Loucy (cell line): ENCODE results near the gene RHBDF2.
A peak's percentile ranks its signal among the peaks of the same experiment; 100 is the strongest.

ENCODE experiments used
- H2AFZ ChIP-seq: fragments of 200-600 bp; sonication (generic); 2 replicates; pipeline ENCODE4 v1.6.0; 2016; ENCODE audit warnings: antibody characterized with exemption, mild to moderate bottlenecking, low read length, moderate library complexity
- H3F3A ChIP-seq: fragments of 200-600 bp; 2 replicates; pipeline ENCODE4 v1.6.0; 2016; ENCODE audit warnings: antibody characterized with exemption, low read depth, mild to moderate bottlenecking
- H3K27me3 ChIP-seq: fragments of 200-600 bp; sonication (generic); 2 replicates; pipeline ENCODE4 v1.6.1; 2014; ENCODE audit warnings: low read length, mild to moderate bottlenecking; ENCODE audit not compliant: insufficient read depth, poor library complexity, severe bottlenecking
- H3K36me3 ChIP-seq: fragments of 200-600 bp; sonication (generic); 2 replicates; pipeline ENCODE4 v1.6.1; 2016; ENCODE audit warnings: low read length; ENCODE audit not compliant: insufficient read depth
- H3K4me1 ChIP-seq: fragments of 200-600 bp; sonication (generic); 2 replicates; pipeline ENCODE4 v1.5.1; 2014; ENCODE audit warnings: low read length, mild to moderate bottlenecking; ENCODE audit not compliant: insufficient read depth, poor library complexity, severe bottlenecking
- H3K4me2 ChIP-seq: fragments of 200-600 bp; sonication (generic); 2 replicates; pipeline ENCODE4 v1.6.0; 2014; ENCODE audit warnings: antibody characterized with exemption, low read length, low read depth, mild to moderate bottlenecking; ENCODE audit not compliant: poor library complexity, severe bottlenecking
- H3K4me3 ChIP-seq: fragments of 200-600 bp; sonication (generic); 2 replicates; pipeline ENCODE4 v1.5.1; 2014; ENCODE audit warnings: low read length, mild to moderate bottlenecking, mixed read lengths; ENCODE audit not compliant: poor library complexity, severe bottlenecking
- H3K79me2 ChIP-seq: fragments of 200-600 bp; sonication (generic); 2 replicates; pipeline ENCODE4 v1.6.1; 2014; ENCODE audit warnings: low read length; ENCODE audit not compliant: insufficient read depth
- H3K9ac ChIP-seq: fragments of 200-600 bp; sonication (generic); 2 replicates; pipeline ENCODE4 v1.6.0; 2014; ENCODE audit warnings: mild to moderate bottlenecking, low read depth, low read length, moderate library complexity; ENCODE audit not compliant: poor library complexity, severe bottlenecking
- H3K9me2 ChIP-seq: fragments of 200-600 bp; sonication (generic); replicated peaks from 2 replicates; pipeline ENCODE4 v1.6.1; 2016; ENCODE audit warnings: low read depth, low read length, mixed read lengths
- H3K9me3 ChIP-seq: fragments of 200-600 bp; sonication (generic); 2 replicates; pipeline ENCODE4 v1.6.1; 2014; ENCODE audit warnings: mild to moderate bottlenecking, antibody characterized with exemption, low read length, low read depth; ENCODE audit not compliant: insufficient read depth
- H4K20me1 ChIP-seq: fragments of 200-600 bp; sonication (generic); 2 replicates; pipeline ENCODE4 v1.6.0; 2014; ENCODE audit warnings: antibody characterized with exemption, low read length, mild to moderate bottlenecking; ENCODE audit not compliant: insufficient read depth, poor library complexity, severe bottlenecking
- EZH2phosphoT487 ChIP-seq: fragments of 200-600 bp; IDR thresholded peaks from 2 replicates; pipeline ENCODE4 v1.6.1; 2018; ENCODE audit warnings: antibody characterized with exemption, mild to moderate bottlenecking, moderate library complexity, borderline replicate concordance
- TF ChIP-seq, protein P1 (sequence below): fragments of 200-600 bp; sonication (generic); conservative IDR thresholded peaks from 2 replicates; pipeline ENCODE4 v1.5.1; 2014; ENCODE audit warnings: mild to moderate bottlenecking, antibody characterized with exemption, low read length

The RHBDF2 gene

GRCh38 chr17:76537288-76537577 is 36.0 kb upstream of the RHBDF2 start:
- no peaks in the 10 kb centered on the region; the same call in 1 of the 2 replicates for H3K79me2 ChIP-seq
- H3F3A ChIP-seq: no peaks in the 10 kb centered on the region
- H3K9me3 ChIP-seq: no peaks in the 10 kb centered on the region
- no peak overlapping the region for H3K4me2 ChIP-seq
- H3K4me1 ChIP-seq: peaks cover 34% of the 10 kb centered on the region
- TF ChIP-seq, protein P1, sequence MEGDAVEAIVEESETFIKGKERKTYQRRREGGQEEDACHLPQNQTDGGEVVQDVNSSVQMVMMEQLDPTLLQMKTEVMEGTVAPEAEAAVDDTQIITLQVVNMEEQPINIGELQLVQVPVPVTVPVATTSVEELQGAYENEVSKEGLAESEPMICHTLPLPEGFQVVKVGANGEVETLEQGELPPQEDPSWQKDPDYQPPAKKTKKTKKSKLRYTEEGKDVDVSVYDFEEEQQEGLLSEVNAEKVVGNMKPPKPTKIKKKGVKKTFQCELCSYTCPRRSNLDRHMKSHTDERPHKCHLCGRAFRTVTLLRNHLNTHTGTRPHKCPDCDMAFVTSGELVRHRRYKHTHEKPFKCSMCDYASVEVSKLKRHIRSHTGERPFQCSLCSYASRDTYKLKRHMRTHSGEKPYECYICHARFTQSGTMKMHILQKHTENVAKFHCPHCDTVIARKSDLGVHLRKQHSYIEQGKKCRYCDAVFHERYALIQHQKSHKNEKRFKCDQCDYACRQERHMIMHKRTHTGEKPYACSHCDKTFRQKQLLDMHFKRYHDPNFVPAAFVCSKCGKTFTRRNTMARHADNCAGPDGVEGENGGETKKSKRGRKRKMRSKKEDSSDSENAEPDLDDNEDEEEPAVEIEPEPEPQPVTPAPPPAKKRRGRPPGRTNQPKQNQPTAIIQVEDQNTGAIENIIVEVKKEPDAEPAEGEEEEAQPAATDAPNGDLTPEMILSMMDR: no peak
- H3K9me2 ChIP-seq: no peaks in the 10 kb centered on the region
- no peaks in the 10 kb centered on the region for H3K27me3 ChIP-seq
- no peak overlapping the region for H3K4me3 ChIP-seq
- no peaks in the 10 kb centered on the region for H4K20me1 ChIP-seq
- no peak overlapping the region for H2AFZ ChIP-seq
- H3K36me3 ChIP-seq: no peaks in the 10 kb centered on the region
- no peak overlapping the region for H3K9ac ChIP-seq

DNA sequence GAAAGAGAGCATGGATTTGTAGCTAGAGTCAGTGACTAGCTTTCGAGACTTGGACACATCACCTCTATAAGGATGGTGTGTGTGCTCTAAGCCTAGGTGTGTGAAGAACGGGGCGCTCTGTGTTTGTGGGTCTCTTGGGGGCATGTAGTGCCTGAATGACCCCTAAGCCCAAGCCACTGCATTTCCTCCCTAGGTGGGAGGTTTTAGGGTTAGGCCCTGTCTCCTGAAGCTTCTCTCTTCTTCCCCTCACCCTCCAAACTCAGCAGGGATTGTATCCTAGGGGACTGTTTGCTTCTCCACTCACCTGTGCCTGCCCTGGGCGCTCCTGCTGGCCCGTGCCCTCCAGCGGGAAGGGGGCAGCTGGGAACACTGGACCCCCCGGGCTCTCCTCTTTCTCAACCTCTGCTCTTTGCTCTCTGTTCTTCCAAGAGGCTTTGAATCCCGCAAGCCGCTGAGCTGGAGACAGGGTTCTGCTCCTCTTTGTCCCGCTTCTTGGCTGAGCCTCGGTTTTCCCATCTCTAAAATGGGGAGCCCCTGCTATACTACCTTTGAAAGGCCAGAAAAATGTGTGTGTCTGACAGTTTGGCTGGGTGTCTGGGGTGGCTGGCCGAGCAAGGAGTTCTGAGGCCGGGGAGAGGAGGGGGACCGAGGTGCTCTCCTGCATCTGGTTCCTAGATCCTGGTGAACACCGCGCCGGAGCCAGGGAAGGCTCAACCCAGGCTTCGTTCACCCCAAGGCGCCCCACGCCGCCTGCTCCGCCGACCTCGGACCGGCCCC is 35.5 kb upstream of the RHBDF2 start:
- no peaks in the 10 kb centered on the region for H3K9me3 ChIP-seq
- H3K79me2 ChIP-seq: peaks cover 3% of the 10 kb centered on the region; the same call in 1 of the 2 replicates
- no peak overlapping the region for H3K9ac ChIP-seq
- H3K9me2 ChIP-seq: no peaks in the 10 kb centered on the region
- H4K20me1 ChIP-seq: no peaks in the 10 kb centered on the region
- H3K4me2 ChIP-seq: no peak overlapping the region
- H3K4me3 ChIP-seq: no peak overlapping the region
- TF ChIP-seq, protein P1: no peak
- no peak for TF ChIP-seq EZH2phosphoT487
- H2AFZ ChIP-seq: no peak overlapping the region
- no peaks in the 10 kb centered on the region for H3K27me3 ChIP-seq
- H3F3A ChIP-seq: no peaks in the 10 kb centered on the region
- H3K36me3 ChIP-seq: no peaks in the 10 kb centered on the region
- peaks cover 37% of the 10 kb centered on the region for H3K4me1 ChIP-seq

DNA sequence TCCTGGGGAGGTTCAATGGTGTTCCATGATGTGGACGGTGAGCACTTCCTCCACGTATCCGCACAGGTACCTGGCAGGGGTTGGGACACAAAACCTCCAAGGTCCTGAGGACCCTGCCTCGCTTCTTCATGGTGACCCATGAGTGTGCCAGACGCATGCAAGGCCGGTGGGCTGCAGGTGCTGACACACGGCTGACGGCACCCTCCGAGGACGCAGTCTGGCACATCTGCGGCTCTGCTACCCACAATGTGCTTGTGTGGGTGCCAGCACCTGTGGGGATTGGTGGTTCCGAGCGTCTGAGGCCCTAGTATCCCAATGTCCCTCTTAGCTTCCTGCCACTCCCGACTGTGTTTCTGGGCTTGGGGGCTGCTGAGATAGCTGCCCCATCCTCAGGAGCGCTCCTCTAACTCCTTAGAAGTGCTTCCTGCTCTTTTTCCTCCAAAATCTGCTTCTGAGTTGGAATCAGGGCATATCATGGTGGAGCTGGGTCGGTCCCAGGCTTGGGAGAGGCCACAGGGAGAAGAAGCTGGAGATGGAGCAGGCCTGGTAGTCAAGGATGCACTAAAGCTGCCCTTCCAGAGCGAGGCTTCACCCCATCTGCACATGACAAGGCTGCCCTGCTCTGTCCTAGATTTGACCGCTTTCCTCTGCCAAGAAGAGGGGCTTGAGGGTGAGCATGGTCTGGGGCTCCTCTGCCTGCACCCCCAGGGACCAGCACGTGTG is 34.7 kb upstream of the RHBDF2 start:
- Histone ChIP-seq H3K4me1 (peaks cover 33% of the 10 kb centered on the region), H3K9ac (peak overlapping the region; percentile 30), H3K4me2 (no peak overlapping the region), H3K9me3 (no peaks in the 10 kb centered on the region), H3K9me2 (no peaks in the 10 kb centered on the region), H3K4me3 (no peak overlapping the region), H3K79me2 (peaks cover 10% of the 10 kb centered on the region; the same call in 1 of the 2 replicates), H3K36me3 (no peaks in the 10 kb centered on the region), H3K27me3 (no peaks in the 10 kb centered on the region), H3F3A (no peaks in the 10 kb centered on the region), H2AFZ (no peak overlapping the region), H4K20me1 (no peaks in the 10 kb centered on the region)
- no peak for TF ChIP-seq EZH2phosphoT487
- TF ChIP-seq, protein P1: no peak
